GM21447 (cell line): ENCODE data around the gene INPP4B.
"Not testable (repeated sequence)": the region's sequence is repeated elsewhere in the genome, so short reads cannot be mapped to it uniquely, and the experiment has no call there.

Experiments
- ATAC-seq: cut with Tn5 transposase; IDR thresholded peaks from one replicate; pipeline ENCODE4 v1.9.1; 2021; ENCODE audit not compliant: unreplicated experiment

Gene INPP4B

DNA sequence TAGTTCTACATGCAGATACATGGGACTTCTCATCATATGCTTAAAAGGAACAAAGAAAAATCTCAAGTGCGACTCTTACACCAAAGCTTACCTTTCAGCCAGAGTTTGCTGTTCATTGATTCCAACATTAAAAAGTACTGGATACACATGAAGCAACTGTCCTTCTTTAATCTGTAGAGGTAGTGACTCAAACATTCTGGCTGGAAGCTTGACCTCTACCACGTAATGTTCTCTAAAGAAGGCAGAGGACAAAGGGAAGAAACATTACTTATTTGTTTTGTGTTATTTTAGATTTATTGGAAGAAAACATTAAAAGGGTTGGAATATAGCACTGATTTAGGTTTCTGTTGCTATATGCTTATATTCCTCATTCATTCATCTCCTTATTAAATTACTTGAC, 733.6 kb downstream of the INPP4B start:
- no peak for ATAC-seq

GRCh38 chr4:142110136-142110535, 736.0 kb downstream of the INPP4B start:
- no peak for ATAC-seq

- no peak for ATAC-seq
Observed at GRCh38 chr4:142104041-142104440, 742.1 kb downstream of the INPP4B start.

- ATAC-seq = no peak
Observed at GRCh38 chr4:142101401-142101800, 744.7 kb downstream of the INPP4B start.

DNA sequence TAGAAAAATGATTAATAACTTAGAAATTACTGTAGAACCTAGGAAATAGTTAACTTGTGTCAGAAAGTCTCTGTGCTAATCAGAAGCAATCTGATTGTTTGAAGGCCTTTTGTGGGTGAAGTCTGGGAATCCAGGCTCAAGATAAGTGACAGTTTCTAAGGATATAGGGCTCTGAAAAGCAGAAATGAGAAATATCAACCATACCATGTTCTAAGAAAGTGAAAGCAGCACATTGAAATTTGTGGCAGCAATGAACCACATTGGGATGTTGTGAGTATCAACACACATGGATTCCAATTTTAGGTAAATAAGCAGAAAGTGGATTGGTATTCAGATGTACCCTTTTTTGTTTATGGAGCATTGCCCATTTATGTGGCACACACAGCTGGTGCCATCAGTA, 745.2 kb downstream of the INPP4B start:
- no peak for ATAC-seq

DNA sequence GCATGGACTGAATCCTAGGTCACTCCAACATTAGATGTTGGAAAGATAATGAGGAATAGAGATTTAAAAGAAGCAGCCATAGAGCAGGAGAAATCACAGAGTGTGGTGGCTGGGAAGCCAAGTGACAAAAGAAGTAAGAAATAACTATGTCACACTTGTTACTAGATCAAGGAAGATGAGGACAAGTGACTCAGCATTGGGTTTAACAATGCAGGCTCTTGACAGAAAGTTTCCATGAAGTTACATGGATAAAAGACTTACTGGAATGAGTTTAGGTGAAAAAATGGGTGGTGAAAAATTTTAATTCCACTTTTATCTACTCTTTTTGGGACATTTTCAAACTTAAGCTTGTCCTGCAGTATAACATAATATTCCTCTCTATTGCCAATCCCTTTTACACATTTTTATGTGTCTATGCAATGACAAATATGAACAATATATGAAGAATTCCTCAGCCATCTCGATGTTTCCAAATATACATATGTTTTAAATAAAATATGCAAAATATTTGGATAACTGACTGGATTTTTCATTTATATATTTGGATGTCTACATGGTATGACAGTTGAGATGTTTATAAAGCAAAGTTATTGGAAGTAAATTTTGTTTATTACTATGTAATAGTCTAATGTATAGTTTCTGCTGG, 747.1 kb downstream of the INPP4B start:
- no peak for ATAC-seq

GRCh38 chr4:142098380-142098779, 747.7 kb downstream of the INPP4B start:
- ATAC-seq = no peak

DNA sequence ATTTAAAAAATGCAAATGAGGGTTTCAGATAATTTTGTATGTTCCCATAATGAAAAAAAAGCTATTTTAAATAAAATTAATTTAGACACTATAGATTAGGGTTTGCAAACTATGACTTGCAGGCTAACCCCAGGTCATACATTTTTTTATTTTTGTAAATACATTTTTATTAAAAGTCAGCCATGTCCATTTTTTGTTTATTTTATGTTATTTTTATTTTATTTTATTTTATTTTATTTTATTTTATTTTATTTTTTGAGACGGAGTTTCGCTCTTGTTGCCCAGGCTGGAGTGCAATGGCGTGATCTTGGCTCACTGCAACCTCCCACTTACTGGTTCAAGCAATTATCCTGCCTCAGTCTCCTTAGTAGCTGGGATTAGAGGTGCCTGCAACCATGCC, 749.1 kb downstream of the INPP4B start:
- no peak for ATAC-seq

DNA sequence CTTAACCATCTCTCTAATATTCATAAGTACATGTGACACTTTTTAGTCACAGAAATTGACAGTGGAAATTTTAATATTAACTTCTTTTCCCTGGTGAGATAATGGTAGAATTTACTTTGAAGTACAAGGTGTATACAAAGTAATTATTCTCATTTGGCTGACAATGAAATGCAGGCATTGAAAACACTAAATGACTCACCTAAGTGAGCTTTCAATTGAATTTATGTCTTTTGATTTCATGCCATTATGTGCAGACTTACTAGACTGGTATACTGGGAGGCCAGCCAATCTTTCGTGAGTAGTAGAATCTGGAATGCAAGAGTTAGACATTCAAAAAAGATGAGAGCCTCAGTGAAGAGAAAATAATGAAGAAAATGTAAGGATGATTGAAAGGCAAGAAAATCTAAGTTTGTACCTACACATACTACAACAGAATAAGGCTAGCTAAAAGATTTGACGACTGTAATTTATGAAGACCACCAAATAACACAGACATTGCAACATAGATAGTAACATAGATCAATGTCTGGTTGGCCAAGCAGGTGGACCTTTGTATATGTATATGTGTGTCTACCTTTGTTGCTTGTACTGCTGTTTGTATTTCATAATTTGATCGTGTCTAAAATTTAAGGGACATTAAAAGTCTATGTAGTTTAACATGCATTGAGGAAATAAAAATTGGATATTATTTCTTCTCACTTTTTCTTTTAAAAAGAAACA, 750.1 kb downstream of the INPP4B start:
- ATAC-seq = no peak

DNA sequence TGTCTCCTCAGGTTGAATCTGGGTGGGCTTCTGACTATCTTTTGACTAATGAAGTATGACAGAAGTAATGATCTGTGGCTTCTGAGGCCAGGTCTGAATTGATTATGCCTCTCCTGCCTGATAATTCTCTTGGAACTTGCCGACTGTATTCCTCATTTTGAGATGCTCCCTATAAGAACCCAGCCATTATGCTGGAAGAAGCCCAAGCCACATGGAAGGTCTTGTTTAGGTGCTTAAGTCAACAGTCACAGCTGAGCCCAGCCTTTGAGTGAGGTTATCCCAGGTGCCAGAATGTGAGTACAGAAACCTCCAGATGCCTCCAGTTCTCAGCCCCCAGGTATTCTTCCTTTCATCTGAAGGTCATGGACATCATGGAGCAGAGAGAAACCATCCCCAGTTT, 753.2 kb downstream of the INPP4B start:
- ATAC-seq = no peak

- ATAC-seq = no peak
Observed at GRCh38 chr4:142091691-142092182, 754.4 kb downstream of the INPP4B start.

GRCh38 chr4:142091085-142091513, 755.0 kb downstream of the INPP4B start:
- ATAC-seq = no peak

- ATAC-seq = no peak
Observed at GRCh38 chr4:142088906-142089305, 757.2 kb downstream of the INPP4B start.

- no peak for ATAC-seq
Observed at GRCh38 chr4:142085513-142086292, 760.4 kb downstream of the INPP4B start.

DNA sequence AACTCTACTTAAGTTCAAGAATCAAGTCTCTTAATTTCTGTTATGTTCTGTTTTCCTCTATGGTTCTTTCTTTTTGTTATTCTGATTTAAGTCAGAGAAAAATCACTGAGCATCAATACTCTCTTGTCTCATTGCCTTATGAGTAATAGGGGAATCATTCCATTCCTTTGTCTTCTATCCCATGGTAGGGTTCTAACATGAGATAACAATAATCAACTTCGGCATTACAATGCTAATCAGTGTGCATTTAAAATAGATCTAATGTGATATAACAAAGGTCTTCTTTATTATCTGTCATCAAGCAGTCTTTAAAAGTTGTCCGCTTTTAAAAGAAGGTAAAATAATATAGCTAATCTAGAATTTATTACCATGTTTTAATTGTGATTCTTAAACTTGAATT, 762.8 kb downstream of the INPP4B start:
- ATAC-seq = no peak

- ATAC-seq = no peak
Observed at GRCh38 chr4:142081025-142081424, 765.1 kb downstream of the INPP4B start.

- ATAC-seq = no peak
Observed at GRCh38 chr4:142079959-142080358, 766.1 kb downstream of the INPP4B start.

GRCh38 chr4:142077048-142077447, 769.1 kb downstream of the INPP4B start:
- ATAC-seq = no peak

DNA sequence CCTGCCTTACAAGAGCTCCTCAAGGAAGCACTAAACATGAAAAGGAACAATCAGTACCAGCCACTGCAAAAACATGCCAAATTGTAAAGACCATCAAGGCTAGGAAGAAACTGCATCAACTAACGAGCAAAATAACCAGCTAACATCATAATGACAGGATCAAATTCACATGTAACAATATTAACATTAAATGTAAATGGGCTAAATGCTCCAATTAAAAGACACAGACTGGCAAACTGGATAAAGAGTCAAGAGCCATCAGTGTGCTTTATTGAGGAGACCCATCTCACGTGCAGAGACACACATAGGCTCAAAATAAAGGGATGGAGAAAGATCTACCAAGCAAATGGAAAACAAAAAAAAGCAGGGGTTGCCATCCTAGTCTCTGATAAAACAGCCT, 777.8 kb downstream of the INPP4B start:
- ATAC-seq = not testable (repeated sequence)

GRCh38 chr4:142066562-142066961, 779.5 kb downstream of the INPP4B start:
- ATAC-seq = not testable (repeated sequence)

- ATAC-seq = no peak
Observed at GRCh38 chr4:142065086-142065647, 780.9 kb downstream of the INPP4B start.
